SU-DHL-6 (cell line): ENCODE measurements around the gene GPX5.

ENCODE experiments used
- H2AFZ ChIP-seq: fragments of 200-600 bp; sonication (generic); 2 replicates; pipeline ENCODE4 v1.6.1; 2014; ENCODE audit warnings: low read depth, mild to moderate bottlenecking, moderate library complexity, mixed read lengths, antibody characterized with exemption, low read length; ENCODE audit not compliant: severe bottlenecking
- H3F3A ChIP-seq: fragments of 200-600 bp; shearing (Covaris generic); 2 replicates; pipeline ENCODE4 v1.6.0; 2016; ENCODE audit warnings: antibody characterized with exemption, mild to moderate bottlenecking; ENCODE audit not compliant: insufficient read depth
- H3K27ac ChIP-seq: fragments of 200-600 bp; sonication (generic); 2 replicates; pipeline ENCODE4 v1.5.1; 2016; ENCODE audit warnings: low read depth, mild to moderate bottlenecking, low read length, moderate library complexity, mixed read lengths
- H3K27me3 ChIP-seq: fragments of 200-600 bp; sonication (generic), shearing (Covaris generic); 2 replicates; pipeline ENCODE4 v1.6.0; 2014; ENCODE audit warnings: mild to moderate bottlenecking, low read length
- H3K36me3 ChIP-seq: fragments of 200-600 bp; sonication (generic); 2 replicates; pipeline ENCODE4 v1.6.1; 2014; ENCODE audit warnings: mild to moderate bottlenecking, low read length, mixed read lengths
- H3K4me2 ChIP-seq: fragments of 300-600, 200-600 bp; shearing (Covaris generic), sonication (generic); 2 replicates; pipeline ENCODE4 v1.6.0; 2014; ENCODE audit warnings: low read length, low read depth, mild to moderate bottlenecking; ENCODE audit not compliant: poor library complexity, severe bottlenecking
- H3K4me3 ChIP-seq: fragments of 200-600 bp; sonication (generic); 2 replicates; pipeline ENCODE4 v1.5.1; 2014; ENCODE audit warnings: antibody characterized with exemption, low read length, mild to moderate bottlenecking, mixed read lengths; ENCODE audit not compliant: insufficient read depth, poor library complexity, severe bottlenecking
- H3K79me2 ChIP-seq: fragments of 200-600 bp; sonication (generic); 2 replicates; pipeline ENCODE4 v1.6.1; 2014; ENCODE audit warnings: mild to moderate bottlenecking, low read length, moderate library complexity; ENCODE audit not compliant: insufficient read depth
- H3K9ac ChIP-seq: fragments of 200-600 bp; sonication (generic); 2 replicates; pipeline ENCODE4 v1.7.0; 2014; ENCODE audit warnings: mild to moderate bottlenecking, low read length
- H3K9me2 ChIP-seq: fragments of 200-600 bp; sonication (generic); replicated peaks from 2 replicates; pipeline ENCODE4 v1.6.1; 2014; ENCODE audit warnings: low read length; ENCODE audit not compliant: insufficient read depth
- H3K9me3 ChIP-seq: fragments of 200-600 bp; sonication (generic); 2 replicates; pipeline ENCODE4 v1.6.1; 2014; ENCODE audit warnings: low read length, mixed read lengths; ENCODE audit not compliant: insufficient read depth
- H4K20me1 ChIP-seq: fragments of 200-600 bp; sonication (generic); 2 replicates; pipeline ENCODE4 v1.6.1; 2014; ENCODE audit warnings: low read depth, mild to moderate bottlenecking, antibody characterized with exemption, low read length, moderate library complexity, mixed read lengths
- CTCF ChIP-seq: fragments of 200-600 bp; sonication (generic); IDR thresholded peaks from one replicate; pipeline ENCODE4 v1.5.1; 2017; ENCODE audit warnings: antibody characterized with exemption, mild to moderate bottlenecking, low read length, moderate library complexity; ENCODE audit not compliant: insufficient read depth, poor library complexity, severe bottlenecking
- EZH2phosphoT487 ChIP-seq: fragments of 200-600 bp; sonication (generic), shearing (Covaris generic); conservative IDR thresholded peaks from 2 replicates; pipeline ENCODE4 v1.6.1; 2018; ENCODE audit warnings: mild to moderate bottlenecking, antibody characterized with exemption, low read length, moderate library complexity, mixed read lengths

The GPX5 gene, protein sequence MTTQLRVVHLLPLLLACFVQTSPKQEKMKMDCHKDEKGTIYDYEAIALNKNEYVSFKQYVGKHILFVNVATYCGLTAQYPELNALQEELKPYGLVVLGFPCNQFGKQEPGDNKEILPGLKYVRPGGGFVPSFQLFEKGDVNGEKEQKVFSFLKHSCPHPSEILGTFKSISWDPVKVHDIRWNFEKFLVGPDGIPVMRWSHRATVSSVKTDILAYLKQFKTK

DNA sequence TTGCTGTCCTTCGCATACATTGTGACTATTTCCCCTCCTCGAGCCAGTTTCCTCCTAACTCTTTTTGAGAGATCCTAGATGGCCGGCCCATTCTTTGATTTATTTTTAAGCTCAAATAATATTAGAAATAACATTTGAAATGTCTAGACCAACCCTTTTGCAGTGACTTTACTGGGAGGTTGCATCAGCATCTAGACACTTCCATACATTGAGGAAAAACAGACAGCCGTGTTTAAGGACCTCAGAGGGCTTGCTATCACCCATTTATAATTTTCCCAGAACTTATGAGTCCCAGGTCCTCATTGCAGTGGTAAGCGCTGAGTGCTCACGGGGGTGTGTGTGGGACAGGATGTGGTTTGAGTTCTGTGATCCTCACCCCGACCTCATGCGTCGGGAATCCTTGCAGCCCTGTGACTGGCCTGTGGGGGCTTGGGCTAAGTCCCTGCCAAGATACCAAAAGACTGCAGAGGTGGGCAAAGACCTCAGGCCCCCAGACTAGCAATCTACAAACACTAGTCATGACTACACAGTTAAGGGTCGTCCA lies at the start of gene GPX5:
Gene GPX5 (plus strand): TSS at position 386 of the 544 bp plus-strand sequence. CDS start 133 bp downstream, at position 519.
- H3K9me3 ChIP-seq, result no peaks in the 10 kb centered on the region
- H2AFZ ChIP-seq, result no peak within 1 kb of the TSS
- H3K9me2 ChIP-seq, result no peaks in the 10 kb centered on the region
- H3K27ac ChIP-seq, result no peak within 1 kb of the TSS
- no peak within 1 kb of the TSS for H3K4me3 ChIP-seq
- no peak within 1 kb of the TSS for H3K9ac ChIP-seq
- H3K79me2 ChIP-seq, result no peaks in the 10 kb centered on the region
- H3F3A ChIP-seq, result no peaks in the 10 kb centered on the region
- H4K20me1 ChIP-seq, result no peaks in the 10 kb centered on the region
- TF ChIP-seq EZH2phosphoT487 (no peak), CTCF (no peak)
- H3K27me3 ChIP-seq, result no peaks in the 10 kb centered on the region
- no peaks in the 10 kb centered on the region for H3K36me3 ChIP-seq
- H3K4me2 ChIP-seq, result no peak within 1 kb of the TSS

- Histone ChIP-seq H3K27me3 (0 out of 2 replicates have a peak, but pooled peaks cover 4% of the 10 kb centered on the region), H2AFZ (no peak overlapping the region), H3F3A (no peaks in the 10 kb centered on the region), H3K9me2 (no peaks in the 10 kb centered on the region), H4K20me1 (no peaks in the 10 kb centered on the region), H3K36me3 (no peaks in the 10 kb centered on the region), H3K27ac (no peak overlapping the region), H3K9me3 (no peaks in the 10 kb centered on the region), H3K4me2 (no peak overlapping the region), H3K79me2 (no peaks in the 10 kb centered on the region), H3K9ac (no peak overlapping the region), H3K4me3 (no peak overlapping the region)
- TF ChIP-seq EZH2phosphoT487 (no peak), CTCF (no peak)
Measured at GRCh38 chr6:28478518-28478917, 47.2 kb upstream of the GPX5 start.

DNA sequence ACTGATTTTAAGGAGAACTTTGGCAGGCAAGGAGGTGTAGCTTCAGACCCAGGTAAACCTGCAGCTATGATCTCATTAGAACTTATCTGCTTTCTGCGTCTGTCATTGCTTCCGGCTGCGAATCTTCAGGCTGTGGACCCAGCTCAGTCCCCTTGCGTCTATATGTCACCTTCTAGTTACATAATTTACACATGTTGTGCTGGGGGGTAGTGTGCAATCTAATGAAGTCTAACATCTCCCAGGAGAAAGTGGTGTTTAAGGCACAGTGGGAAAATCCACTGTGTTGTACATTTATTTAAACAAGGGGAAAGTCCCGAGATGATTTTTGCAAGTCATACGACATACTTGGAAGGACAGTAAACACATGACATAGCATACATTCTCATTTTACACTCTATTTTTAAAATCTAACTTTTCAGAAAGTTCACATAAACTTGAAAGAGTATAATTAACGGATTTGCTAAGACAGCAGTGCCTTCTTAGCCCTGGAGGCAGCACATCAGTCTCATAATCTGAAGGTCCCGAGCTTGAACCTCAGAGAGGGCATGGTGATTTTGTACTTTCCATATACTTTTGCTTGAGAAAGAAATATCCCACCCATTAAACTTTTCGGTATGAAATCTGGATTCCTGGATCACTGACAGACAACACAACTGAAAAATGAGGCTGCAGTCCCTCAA lies 45.3 kb upstream of the GPX5 start:
- Histone ChIP-seq H3K27ac (no peak overlapping the region), H4K20me1 (no peaks in the 10 kb centered on the region), H3K36me3 (no peaks in the 10 kb centered on the region), H3K9me3 (no peaks in the 10 kb centered on the region), H3K9ac (no peak overlapping the region), H3K4me3 (no peak overlapping the region), H3K9me2 (no peaks in the 10 kb centered on the region), H2AFZ (no peak overlapping the region), H3K79me2 (no peaks in the 10 kb centered on the region), H3K4me2 (no peak overlapping the region), H3F3A (no peaks in the 10 kb centered on the region), H3K27me3 (0 out of 2 replicates have a peak, but pooled peaks cover 4% of the 10 kb centered on the region)
- TF ChIP-seq CTCF (no peak), EZH2phosphoT487 (no peak)
